AG09309 (cell line): ENCODE measurements around the gene ITGAD.

ENCODE experiments used
- DNase-seq: peaks from one replicate; pipeline ENCODE4 v3.0.0-alpha.2; 2010; ENCODE audit warnings: low read depth
- H3K4me3 ChIP-seq: 2 replicates; pipeline ENCODE4 v1.5.1; 2011; ENCODE audit warnings: mild to moderate bottlenecking, low read depth, low read length, moderate library complexity; ENCODE audit not compliant: control insufficient read depth
- CTCF ChIP-seq: IDR thresholded peaks from 2 replicates; pipeline ENCODE4 v1.5.1; 2011; ENCODE audit warnings: mild to moderate bottlenecking, low read depth, low read length, inconsistent platforms; ENCODE audit not compliant: insufficient read depth, control insufficient read depth; ENCODE audit errors: missing control alignments

Gene ITGAD

GRCh38 chr16:31458073-31458843 lies 65.1 kb downstream of the ITGAD start:
- no peak for DNase-seq
- TF ChIP-seq CTCF: peak; percentile 33
- H3K4me3 ChIP-seq: peak overlapping the region; percentile 76

GRCh38 chr16:31458844-31459686 lies 65.9 kb downstream of the ITGAD start, which contains the start of gene ARMC5:
ARMC5 (plus strand) TSS chr16:31459501; CDS start chr16:31459525, 24 bp downstream.
- TF ChIP-seq CTCF: peak; percentile 68
- H3K4me3 ChIP-seq: peak within 1 kb of the TSS; percentile 76
- DNase-seq: peak; percentile 94

- DNase-seq: peak; percentile 97
- H3K4me3 ChIP-seq: peak overlapping the region; percentile 76
- no peak for TF ChIP-seq CTCF
Observed at GRCh38 chr16:31459687-31460581, 66.8 kb downstream of the ITGAD start.

GRCh38 chr16:31460582-31461002 lies 67.5 kb downstream of the ITGAD start:
- peak; percentile 57 for DNase-seq
- H3K4me3 ChIP-seq: peak overlapping the region; percentile 50
- TF ChIP-seq CTCF: peak; percentile 71

- no peak overlapping the region for H3K4me3 ChIP-seq
- no peak for TF ChIP-seq CTCF
- no peak for DNase-seq
Observed at GRCh38 chr16:31461201-31461920, 68.2 kb downstream of the ITGAD start.
